Measurements from ENCODE around the gene TEX54.
"Not testable (repeated sequence)": the region's sequence is repeated elsewhere in the genome, so short reads cannot be mapped to it uniquely, and the experiment has no call there.

The TEX54 gene

DNA sequence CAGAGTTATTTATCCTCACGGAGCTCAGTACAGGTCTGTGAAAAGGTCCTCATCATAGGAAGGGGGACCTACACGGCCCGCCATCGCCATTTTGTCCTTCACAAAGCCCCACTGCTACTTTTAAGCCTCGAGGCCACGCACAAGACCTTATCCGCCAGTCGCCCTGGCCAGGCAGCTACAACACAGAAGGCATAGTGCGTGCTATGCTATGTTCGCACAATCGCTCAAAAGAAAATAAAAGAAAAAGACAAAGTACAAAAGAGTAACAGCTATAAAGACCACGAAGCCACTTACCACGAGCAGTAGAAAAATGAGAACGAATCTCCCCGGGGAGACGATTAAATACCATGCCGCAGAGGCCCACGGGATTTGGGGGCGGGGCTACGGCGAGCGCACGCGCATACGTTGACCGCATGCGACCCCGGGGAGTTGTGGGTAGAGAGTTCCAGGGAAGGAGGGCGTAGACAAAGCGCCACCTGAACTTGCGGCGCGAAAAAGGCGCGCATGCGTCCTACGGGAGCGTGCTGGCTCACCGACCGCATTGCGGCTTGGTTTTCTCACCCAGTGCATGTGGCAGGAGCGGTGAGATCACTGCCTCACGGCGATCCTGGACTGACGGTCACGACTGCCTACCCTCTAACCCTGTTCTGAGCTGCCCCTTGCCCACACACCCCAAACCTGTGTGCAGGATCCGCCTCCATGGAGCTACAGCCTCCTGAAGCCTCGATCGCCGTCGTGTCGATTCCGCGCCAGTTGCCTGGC lies 23.1 kb upstream of the TEX54 start:
- DNase-seq (ENCODE audit: low spot score): peak; percentile 98

DNA sequence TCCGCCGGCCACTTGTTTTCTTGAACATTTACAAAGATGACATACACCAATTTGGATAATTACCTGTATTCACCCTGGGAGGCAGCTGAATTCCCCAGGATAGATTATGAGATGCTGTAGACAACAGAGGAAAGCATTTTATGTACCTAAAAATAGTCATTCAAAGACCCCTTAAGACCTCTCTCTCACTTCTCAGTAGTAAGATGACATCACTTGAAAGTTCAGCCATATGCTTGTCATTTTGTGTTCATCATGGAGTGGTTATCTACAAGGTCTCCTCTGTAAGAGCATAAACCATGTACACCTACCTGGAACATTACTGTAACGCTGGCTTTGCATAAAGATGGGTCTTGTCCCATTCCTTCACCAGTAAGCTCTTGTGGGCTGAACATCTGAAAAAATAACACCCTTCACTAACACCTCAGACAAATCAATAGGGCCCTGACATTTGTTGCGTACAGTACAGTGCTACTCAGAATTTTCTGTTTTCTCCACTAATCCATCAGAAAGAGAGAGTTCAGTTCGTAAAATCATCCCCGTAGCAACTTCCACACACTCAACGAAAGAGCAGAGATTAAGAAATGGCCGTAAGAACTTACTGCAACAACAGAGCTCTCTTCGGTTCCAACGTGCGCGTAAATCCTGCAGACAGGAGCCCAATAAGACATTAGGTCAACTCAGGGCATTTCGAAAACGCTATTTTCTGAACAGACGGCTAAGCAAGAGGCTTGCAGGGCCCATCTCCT lies 22.4 kb upstream of the TEX54 start:
- DNase-seq (ENCODE audit: low spot score): no peak

GRCh38 chr11:62854013-62854824 lies 21.6 kb upstream of the TEX54 start:
- no peak for DNase-seq (ENCODE audit: low spot score)

DNA sequence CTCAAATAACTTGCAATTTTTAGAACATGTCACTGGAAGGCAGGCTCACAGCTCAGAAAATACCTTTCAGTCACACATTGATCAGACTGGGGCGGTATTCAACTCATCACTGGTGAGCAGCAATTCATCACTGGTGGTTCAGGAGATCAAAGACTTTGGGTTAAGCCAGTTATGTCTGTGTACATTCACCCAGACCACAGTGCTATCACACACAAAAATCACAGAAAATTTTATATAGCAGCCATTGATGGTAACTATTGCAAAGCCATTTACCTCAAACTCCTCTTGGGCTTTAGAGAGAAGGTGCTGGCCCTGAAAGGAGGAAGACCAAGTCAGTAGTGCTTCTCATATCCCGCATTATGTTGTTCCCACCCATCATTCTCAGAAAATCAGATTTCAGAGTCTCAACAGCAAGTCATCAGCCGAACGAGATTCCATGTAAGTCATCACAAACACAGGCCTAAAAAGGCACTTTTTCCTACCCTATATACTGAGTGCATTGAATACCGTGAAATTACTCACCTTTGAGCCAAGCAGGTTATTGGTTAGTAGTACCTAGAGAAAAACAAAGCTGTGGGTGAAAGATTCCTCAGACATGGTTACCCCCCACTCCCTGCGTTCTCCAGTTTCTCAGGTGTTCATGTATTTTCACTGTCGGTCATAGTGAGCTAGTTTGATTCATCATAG lies 20.8 kb upstream of the TEX54 start:
- no peak for DNase-seq (ENCODE audit: low spot score)

DNA sequence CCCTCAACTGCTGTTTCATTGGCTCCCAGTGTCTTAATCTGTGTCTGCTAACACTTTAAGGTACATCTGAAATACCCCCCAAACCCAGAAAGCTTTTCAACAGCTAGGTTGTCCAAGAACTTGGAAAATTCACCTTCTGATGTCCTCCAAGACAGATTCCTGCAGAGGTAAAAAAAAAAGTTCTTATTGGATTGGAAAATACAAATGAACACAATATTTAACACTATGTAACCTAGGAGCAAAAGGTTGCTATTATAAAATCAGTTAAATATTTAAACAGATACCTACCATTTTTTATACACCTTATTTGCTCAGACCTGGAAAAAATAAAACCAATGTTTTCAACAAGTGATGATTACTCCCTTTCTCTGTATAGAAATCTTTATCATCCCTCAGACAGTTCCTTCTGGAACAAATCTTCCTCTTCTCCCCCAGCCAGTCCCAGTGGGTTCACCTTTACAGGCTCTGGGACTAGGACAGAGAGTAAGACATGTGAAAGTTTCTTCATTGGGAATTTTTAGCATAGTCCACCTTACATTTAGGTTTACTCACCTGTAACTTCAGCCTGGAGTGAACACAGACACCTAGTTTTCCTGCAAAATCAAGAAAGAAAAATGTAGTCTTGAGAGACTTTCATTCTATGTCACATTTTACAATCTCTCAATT lies 20.0 kb upstream of the TEX54 start:
- DNase-seq (ENCODE audit: low spot score): no peak

- no peak for DNase-seq (ENCODE audit: low spot score)
Measured at GRCh38 chr11:62851807-62852522, 19.3 kb upstream of the TEX54 start.

- no peak for DNase-seq (ENCODE audit: low spot score)
Measured at GRCh38 chr11:62850911-62851806, 18.5 kb upstream of the TEX54 start.

- DNase-seq (ENCODE audit: low spot score): no peak
Measured at GRCh38 chr11:62847767-62848314, 15.2 kb upstream of the TEX54 start.

- DNase-seq (ENCODE audit: low spot score): no peak
Measured at GRCh38 chr11:62846177-62846576, 13.5 kb upstream of the TEX54 start.

GRCh38 chr11:62844154-62844553 lies 11.5 kb upstream of the TEX54 start:
- DNase-seq (ENCODE audit: low spot score): no peak

- no peak for DNase-seq (ENCODE audit: low spot score)
Measured at GRCh38 chr11:62843466-62843865, 10.8 kb upstream of the TEX54 start.

- DNase-seq (ENCODE audit: low spot score): not testable (repeated sequence)
Measured at GRCh38 chr11:62842891-62843290, 10.2 kb upstream of the TEX54 start.

- DNase-seq (ENCODE audit: low spot score): no peak
Measured at GRCh38 chr11:62842171-62842741, 9.6 kb upstream of the TEX54 start.

DNA sequence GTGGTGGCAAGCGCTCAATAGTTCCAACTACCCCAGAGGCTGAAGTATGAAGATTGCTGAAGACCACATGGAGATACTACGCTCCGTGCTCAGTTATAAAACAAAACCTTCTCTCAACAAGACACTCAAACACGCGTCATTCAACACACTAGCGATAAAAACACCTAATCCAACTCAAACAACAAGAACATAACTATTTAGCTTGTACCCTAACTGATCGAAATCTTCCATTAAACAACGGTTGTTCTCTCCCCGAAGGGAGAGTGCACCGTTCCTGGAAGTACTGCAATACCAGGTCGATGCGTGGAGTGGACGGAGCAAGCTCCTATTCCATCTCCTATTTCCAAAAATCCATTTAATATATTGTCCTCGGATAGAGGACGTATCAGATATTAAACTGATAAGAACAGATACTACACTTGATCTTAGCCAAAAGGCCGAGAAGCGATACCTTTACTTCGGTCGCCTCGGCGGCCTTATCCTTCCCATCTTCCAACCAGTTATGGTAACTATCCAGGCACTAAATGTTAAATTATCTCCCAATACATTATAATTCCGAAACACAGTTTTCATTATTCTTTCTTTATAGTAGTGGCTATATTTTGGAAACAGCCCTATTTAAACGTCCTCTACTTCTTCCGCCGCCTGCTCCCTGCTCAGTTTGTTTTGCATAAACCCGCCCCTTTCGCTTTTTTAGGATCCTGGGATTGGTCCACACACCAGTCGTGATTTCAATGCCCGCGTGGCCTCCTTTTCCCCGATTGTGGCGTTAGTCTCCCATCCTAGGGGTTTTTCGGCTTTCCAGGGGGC lies 8.9 kb upstream of the TEX54 start:
- peak; percentile 94 for DNase-seq (ENCODE audit: low spot score)

DNA sequence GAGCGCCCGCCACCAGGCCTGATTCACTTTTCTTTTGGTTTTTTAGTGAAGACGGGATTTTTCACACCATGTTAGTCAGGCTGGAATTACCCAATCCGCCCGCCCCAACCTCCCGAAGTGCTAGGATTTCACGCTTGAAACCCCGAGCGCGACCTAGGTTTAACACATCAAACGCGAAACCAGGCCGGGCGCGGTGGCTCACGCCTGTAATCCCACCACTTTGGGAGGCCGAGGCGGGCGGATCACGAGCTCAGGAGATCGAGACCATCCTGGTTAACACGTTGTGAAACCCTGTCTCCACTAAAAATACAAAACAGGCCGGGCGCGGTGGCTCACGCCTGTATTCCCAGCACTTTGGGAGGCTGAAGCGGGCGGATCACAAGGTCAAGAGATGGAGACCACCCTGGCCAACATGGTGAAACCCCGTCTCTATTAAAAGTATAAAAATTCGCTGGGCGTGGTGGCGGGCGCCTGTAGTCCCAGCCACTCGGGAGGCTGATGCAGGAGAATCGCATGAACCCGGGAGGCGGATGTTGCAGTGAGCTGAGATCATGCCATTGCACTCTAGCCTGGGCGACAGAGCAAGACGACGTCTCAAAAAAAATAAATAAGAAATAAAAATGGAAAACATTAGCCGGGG lies 8.2 kb upstream of the TEX54 start:
- DNase-seq (ENCODE audit: low spot score): peak; percentile 25

- peak; percentile 86 for DNase-seq (ENCODE audit: low spot score)
Measured at GRCh38 chr11:62839050-62839945, 6.7 kb upstream of the TEX54 start, which contains the start of gene WDR74. Gene WDR74 (minus strand): TSS chr11:62839590. CDS start chr11:62839570, 20 bp downstream.

DNA sequence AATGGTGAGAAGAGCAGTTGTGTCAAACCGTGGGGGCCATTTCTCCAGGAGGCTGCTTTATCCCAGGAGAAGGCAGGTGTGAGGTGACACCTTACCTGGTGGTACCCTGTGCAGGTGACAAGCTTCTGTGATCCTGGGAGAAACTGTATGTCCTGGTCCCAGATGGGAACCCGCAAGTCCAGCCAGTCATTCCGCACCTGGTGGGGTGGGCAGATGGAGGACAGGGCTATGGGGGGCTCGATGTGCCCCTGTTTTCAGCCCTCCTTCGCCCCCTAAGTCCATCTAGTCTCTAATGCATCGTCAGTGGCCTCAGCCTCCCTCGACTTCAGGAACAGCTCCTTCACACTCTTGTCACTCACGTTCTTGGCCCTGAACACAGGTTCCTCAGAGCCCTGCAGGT lies 2.7 kb upstream of the TEX54 start:
- DNase-seq (ENCODE audit: low spot score): no peak
